Stimulated activated CD4-positive, alpha-beta T cell treated with anti-CD3 and anti-CD28 coated beads, Interleukin-15, amount 100 ng/mL, for 24 hours (primary cell): Measurements from ENCODE around the gene ST6GALNAC4.
A peak's percentile ranks its signal among the peaks of the same experiment; 100 is the strongest.

Experiments used
- DNase-seq: peaks from one replicate; pipeline ENCODE4 v3.0.0-alpha.2; 2020

The ST6GALNAC4 gene

DNA sequence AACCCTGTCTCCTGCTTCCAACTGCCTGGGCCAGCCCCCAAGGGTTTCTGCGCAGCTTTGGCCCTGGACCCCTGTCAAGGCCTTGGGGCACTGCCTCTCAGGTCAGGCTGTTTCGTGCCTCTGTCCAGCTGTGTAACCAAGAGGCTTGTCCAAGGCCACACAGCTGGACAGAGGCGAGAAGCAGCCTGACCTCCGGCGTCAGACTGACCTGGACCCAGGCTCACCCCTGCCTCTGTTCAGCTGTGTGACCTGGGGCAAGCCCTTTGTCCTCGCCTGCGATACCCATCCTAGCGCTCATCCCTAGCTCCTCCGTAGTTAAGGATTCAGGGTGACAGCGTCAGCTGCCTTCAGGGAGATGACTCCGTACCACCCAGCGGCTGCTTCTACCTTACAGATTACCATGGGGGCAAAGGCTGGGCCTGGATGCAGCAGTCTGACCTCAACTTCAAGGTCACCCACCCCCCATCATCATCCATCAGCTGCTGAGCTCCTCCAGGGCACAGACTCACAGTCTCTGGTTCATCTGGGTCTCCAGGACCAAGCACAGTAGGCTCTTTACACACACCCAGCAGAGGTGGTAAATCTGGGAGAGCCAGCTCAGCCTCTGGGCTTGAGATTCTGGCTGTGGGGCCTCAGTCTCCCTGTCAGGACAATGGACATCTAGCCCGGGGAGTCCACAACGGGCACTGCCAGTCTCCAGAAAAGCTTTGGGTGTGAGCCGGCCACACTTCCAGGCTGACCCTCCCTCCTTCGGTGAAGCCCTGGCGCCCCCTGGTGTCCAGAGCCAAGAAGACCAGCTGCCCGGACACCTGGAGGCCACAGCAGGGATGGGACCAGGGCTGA is 47.3 kb downstream of the ST6GALNAC4 start:
- DNase-seq = peak; percentile 89

DNA sequence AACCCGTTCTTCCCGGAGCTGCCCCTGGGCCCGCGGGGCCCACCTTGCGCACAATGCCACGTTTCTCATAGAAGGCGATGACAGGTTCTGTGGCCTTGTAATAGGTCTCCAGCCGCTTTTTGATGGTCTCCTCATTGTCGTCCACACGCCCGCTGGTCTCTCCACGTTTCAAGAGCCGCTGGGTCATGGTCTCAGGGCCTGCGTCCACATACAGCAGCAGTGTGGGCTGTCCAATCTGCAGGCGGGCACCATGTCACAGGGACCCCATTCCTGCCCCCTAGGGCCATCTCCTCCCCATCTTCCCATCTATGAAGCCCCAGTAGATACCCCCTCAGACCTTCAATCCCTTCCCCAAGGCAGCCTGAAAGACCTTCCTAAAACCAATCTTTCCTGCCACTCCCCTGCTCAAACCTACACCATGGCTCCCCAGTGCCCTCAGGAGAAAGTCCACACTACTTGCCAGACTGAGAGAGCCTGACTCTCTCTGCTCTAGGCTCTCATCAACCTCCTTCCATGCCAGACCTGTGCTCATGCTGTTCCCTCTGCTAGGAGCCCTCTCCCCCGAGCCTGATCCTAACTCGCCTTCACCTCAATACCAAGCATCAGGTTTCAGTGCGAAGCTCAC is 48.5 kb downstream of the ST6GALNAC4 start:
- no peak for DNase-seq

DNA sequence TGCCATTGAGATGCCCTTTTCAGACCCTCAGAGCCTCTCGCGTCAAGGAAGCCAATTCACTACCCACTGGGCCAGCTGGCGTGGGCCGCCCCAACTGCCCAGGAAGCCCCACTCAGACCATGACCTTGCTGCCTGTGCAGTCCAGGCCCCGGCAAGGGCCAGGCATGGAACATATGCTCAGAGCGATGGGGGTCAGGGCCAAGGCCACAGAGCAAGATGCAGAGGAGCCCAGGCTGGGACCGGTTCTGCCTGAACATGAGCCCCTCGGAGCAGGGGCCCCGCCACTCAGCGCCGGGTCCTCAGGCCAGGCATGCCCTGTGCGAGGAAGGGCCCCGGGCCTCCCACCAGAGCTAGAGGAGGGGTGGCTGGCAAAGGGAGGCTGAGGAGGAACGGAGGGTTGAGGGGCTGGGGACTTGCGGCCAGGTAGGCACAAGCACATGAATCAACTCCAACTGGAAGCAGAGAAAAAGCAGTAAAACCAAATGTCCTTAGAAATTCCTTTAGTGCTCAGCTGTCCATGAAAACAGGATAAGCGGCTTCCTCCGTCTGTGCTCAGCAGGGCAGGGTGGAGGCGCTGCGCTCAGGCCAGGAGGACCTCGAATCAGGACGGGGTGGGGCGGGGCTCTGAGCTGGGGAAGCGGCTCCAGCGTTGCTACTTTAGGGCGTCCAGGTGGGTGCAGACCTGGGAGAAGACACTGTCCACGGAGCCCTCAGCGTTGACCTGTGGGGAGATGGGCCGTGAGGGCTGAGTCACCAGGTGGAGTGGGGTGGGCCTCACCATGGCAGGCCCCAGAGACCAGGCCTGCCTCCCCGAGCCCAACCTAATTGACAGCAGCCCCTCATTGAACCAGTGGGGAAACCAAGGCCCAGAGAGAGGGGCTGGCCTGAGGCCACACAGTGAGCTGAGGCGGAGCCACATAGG is 49.2 kb downstream of the ST6GALNAC4 start:
- DNase-seq = no peak

DNA sequence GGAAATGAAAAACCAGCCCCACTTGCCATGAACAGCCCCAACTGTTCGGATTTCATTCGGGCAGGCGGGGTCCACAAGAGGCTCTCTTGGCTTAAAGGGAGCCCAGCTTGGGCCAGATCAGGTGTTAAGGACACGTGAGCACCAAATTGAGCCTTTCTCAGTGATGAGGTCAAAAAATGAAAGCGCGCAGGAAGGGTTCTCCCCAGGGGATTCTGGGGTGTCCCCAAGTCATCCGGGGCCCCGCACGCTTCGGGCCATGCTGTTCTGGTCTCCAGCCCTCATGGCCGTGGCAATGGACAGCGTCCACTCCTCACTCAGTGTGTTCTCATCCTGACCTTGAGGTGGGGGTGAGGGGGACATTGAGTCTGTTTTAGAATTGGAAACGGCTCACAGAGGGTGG is 50.3 kb downstream of the ST6GALNAC4 start:
- DNase-seq = no peak

DNA sequence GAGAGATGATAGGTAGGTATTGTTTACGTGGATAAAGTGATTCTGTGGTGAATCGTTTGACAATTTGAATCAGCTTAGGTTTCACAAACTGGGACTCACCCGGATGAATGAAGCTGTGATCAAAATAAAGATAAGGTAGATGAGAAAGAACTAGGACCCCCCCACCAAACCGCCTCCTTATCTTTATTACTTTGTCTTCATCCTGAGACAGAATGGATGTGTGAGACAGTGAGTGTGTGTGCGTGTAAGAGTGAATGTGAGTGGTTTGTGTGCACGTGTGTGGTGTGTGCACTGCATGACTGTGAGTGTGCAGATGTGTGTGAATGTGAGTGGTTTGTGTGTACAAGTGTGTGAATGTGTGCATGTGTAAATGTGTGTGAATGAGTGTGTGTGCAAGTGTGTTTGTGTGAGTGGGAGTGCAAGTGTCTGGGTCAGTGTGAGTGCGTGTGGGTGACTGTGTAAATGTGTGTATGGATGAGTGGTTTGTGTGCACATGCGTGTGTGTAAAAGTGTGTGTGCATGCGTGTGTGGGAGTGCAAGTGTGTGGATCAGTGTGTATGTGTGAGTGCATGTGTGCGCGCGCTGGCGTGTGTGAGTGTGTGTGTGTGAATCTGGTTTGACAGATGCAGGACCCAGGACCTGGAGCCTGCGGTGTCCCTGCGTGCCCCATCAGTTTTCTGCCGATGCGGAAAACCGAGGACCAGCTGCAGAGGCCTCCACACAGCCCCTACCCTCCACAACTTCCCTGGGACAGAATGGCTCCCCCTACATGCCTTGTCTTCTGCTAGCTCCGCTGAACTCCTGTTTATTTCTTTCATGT is 51.0 kb downstream of the ST6GALNAC4 start:
- DNase-seq = peak; percentile 43

DNA sequence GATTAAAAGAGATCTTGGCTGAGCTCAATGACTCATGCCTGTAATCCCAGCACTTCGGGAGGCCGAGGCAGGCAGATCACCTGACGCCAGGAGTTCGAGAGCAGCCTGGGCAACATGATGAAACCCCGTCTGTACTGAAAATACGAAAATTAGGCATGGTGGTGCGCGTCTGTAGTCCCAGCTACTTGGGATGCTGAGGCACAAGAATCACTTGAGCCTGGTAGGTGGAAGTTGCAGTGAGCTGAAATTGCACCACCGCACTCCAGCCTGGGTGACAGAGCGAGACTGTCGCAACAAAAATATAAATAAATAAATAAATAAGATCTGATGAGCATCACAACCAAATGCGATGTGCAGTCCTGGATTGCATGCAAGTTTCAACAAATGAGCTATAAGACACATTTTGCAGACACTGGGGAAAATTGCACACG is 53.6 kb downstream of the ST6GALNAC4 start:
- no peak for DNase-seq

DNA sequence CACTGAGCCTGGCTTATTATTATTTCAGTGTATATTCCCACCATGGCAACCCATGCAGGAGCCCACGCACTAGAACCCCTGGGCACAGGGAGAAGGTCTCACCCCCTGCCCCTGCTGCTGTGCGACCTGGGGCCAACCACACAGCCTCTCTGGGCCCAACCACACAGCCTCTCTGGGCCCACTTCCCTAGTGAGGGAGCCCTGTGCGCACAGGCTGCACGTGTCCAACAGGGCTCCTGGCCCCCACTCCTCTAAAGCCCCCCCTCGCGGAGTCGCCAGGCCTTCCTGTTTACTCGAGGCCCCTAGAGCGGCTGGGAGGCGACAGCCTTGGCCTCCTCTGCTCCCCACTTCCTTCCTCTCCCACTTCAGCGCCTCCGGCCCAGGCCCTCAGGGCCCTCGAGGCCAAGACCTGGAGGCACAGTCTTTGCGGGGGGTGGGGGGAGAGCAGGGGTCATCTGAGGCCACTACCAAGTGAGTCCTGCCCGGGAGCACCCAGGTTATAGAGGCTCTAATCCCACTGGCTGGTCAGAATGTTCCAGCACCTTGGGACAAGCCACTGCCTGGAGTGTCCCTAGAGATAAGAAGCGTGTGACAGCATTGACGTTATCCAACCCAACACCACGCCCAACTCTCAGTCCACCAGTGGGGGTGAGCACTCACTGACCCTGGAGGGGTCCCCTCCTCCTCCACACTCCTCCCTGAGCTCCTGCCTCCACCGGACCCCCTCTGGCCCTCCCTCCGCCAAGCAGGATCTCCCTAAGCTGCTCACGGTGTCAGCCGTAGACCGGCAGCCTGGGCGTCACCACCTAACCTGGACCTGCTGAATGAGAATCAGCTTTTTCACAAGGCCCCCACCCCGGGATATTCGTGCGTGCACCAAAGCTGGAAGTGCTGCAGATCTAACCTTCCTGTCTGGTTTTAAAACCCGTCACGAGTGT is 54.5 kb downstream of the ST6GALNAC4 start:
- DNase-seq = no peak

DNA sequence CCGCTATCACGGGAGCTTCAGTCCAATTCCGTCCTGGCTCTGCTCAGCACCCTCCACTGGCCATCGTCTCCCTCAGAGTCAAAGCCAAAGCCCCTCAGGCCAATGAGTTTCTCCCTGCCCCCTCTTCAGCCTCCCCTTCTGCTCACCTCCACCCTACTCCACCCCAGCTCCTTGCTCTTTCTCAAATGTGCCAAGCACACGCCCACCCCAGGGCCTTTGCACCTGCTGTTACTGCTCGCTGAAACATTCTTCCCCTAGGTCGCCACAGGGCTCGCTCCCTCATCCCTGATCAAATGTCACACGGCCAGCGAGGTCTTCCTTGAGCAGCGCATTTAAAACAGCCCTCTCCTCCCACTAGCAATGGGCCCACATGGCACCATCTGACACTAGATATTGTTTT is 56.1 kb downstream of the ST6GALNAC4 start:
- no peak for DNase-seq

DNA sequence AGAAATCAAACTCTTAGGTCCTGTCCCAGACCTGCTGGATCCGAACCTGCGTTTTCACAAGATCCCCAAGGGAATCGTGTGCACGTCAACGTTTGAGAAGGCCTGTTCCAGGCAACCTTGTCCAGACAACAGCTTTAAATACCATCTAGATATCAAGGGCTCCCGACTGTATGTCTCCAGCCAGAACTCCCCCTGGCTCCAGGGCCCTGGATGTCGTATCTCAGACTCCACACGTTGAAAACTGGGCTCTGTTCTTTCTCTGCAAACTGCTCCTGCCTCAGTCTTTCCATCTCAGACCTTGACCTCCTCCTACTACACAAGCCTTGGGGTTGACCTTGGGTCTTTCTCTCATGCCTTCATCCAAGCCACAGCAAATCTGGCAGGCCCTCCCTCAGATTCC is 56.6 kb downstream of the ST6GALNAC4 start:
- no peak for DNase-seq

DNA sequence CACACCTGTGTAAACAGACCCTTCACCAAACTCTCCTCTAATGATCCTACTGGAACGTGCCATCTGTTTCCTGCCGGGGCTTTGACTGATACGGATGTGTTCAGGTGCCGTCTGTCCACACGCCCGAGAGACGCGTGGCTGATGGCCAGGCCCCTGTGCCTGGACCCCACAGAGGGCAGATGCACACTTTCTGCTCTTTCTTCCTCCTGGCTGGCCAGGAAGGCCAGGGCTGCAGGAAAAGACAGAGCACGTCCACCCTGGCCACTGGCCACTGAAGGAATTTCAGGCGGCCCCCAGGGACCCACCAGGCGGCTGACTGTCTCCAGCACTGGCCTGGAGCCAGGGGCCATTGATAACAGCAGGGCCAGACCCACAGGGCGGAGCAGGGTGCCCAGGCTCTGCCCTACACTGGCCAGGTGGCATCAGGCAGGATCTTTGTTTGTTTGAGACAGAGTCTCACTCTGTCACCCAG is 58.8 kb downstream of the ST6GALNAC4 start:
- DNase-seq = no peak
